K562 (cell line): Measurements from ENCODE around the gene ZC3H6. TPM values are rescaled to one million over a fixed set of nuclear protein-coding genes. Genes with fewer than 3 reads are reported as not detected.

Experiments used
- CEBPB ChIP-seq: fragments of 450-650 bp; IDR thresholded peaks from 2 replicates; pipeline ENCODE4 v1.6.1; 2016; ENCODE audit warnings: missing genetic modification characterization, missing compliant biosample characterization
- MEIS2 ChIP-seq: fragments of 450-650 bp; IDR thresholded peaks from 2 replicates; pipeline ENCODE4 v1.6.1; 2014; ENCODE audit warnings: mild to moderate bottlenecking; ENCODE audit not compliant: partially characterized antibody
- ZNF316 ChIP-seq: fragments of 450-650 bp; IDR thresholded peaks from 2 replicates; pipeline ENCODE4 v1.6.1; 2016
- ZNF561 ChIP-seq: fragments of 450-650 bp; formaldehyde crosslinking; conservative IDR thresholded peaks from 2 replicates; pipeline ENCODE4 v1.4.0; 2020; ENCODE audit warnings: mild to moderate bottlenecking, moderate library complexity
- polyA plus RNA-seq, 8 experiments: library from polyadenylated mRNA; depleted of rRNA in 4 of 8; stranded (reverse) in 5 of 8; unstranded in 3 of 8; fragments of >200 nt; fragmentation: Nextera tagmentation in 2 of 8; fragmentation: Illumina TruSeq in 1 of 8; extraction: Ambion mirVana in 2 of 8; extraction: Trizol in 1 of 8; gene quantifications; 2 replicates each; pipeline versions ENCODE4 v1.2.1 to v1.2.3, GENCODE V29; 2011 to 2014; ENCODE audit warnings: inconsistent platforms in 1 of 8, missing spikeins in 1 of 8
- total RNA-seq, 7 experiments: library from RNA; depleted of rRNA in 6 of 7; stranded (reverse); fragments of >200 nt in 6 of 7; fragmentation: Illumina TruSeq in 2 of 7; extraction: Trizol in 2 of 7; gene quantifications; 2 replicates each; pipeline versions ENCODE4 v1.2.1 to v1.2.3, GENCODE V29; 2011 to 2021; ENCODE audit warnings: low replicate concordance in 1 of 7
- TF ChIP-seq, protein P1 (sequence below): fragments of 450-650 bp; IDR thresholded peaks from 2 replicates; pipeline ENCODE4 v1.6.1; 2016; ENCODE audit warnings: mild to moderate bottlenecking, moderate library complexity

ZC3H6 gene
- total and polyA plus RNA-seq, 9 of the 15 experiments (the other 6 are each of a cell fraction or from before 2014, with no cell fraction given) = 0.45 to 1.9 (median 1.5) TPM

DNA sequence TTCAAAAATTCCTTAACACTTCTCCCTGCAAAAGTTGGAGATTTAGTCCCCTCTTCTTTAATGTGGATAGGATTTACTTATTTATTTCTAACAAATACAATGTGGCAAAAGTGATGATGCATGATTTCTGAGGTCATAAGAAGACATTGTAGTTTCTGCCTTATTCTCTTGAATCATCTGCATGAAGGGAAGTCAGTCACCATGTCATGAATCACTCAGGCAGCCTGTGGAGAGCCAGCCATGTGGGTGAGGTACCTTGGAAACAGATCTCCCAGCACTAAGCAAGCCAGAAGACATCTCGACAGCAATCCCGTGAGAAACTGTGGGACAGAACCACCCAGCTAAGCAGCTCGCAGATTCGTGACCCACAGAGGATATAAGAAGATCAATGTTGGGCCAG, 17.8 kb upstream of the ZC3H6 start (continued):
- TF ChIP-seq ZNF561 (CRISPR knock-in tag) (no peak), ZNF316 (peak; percentile 74), MEIS2 (peak; percentile 48), CEBPB (tag) (no peak)
- TF ChIP-seq, protein P1, sequence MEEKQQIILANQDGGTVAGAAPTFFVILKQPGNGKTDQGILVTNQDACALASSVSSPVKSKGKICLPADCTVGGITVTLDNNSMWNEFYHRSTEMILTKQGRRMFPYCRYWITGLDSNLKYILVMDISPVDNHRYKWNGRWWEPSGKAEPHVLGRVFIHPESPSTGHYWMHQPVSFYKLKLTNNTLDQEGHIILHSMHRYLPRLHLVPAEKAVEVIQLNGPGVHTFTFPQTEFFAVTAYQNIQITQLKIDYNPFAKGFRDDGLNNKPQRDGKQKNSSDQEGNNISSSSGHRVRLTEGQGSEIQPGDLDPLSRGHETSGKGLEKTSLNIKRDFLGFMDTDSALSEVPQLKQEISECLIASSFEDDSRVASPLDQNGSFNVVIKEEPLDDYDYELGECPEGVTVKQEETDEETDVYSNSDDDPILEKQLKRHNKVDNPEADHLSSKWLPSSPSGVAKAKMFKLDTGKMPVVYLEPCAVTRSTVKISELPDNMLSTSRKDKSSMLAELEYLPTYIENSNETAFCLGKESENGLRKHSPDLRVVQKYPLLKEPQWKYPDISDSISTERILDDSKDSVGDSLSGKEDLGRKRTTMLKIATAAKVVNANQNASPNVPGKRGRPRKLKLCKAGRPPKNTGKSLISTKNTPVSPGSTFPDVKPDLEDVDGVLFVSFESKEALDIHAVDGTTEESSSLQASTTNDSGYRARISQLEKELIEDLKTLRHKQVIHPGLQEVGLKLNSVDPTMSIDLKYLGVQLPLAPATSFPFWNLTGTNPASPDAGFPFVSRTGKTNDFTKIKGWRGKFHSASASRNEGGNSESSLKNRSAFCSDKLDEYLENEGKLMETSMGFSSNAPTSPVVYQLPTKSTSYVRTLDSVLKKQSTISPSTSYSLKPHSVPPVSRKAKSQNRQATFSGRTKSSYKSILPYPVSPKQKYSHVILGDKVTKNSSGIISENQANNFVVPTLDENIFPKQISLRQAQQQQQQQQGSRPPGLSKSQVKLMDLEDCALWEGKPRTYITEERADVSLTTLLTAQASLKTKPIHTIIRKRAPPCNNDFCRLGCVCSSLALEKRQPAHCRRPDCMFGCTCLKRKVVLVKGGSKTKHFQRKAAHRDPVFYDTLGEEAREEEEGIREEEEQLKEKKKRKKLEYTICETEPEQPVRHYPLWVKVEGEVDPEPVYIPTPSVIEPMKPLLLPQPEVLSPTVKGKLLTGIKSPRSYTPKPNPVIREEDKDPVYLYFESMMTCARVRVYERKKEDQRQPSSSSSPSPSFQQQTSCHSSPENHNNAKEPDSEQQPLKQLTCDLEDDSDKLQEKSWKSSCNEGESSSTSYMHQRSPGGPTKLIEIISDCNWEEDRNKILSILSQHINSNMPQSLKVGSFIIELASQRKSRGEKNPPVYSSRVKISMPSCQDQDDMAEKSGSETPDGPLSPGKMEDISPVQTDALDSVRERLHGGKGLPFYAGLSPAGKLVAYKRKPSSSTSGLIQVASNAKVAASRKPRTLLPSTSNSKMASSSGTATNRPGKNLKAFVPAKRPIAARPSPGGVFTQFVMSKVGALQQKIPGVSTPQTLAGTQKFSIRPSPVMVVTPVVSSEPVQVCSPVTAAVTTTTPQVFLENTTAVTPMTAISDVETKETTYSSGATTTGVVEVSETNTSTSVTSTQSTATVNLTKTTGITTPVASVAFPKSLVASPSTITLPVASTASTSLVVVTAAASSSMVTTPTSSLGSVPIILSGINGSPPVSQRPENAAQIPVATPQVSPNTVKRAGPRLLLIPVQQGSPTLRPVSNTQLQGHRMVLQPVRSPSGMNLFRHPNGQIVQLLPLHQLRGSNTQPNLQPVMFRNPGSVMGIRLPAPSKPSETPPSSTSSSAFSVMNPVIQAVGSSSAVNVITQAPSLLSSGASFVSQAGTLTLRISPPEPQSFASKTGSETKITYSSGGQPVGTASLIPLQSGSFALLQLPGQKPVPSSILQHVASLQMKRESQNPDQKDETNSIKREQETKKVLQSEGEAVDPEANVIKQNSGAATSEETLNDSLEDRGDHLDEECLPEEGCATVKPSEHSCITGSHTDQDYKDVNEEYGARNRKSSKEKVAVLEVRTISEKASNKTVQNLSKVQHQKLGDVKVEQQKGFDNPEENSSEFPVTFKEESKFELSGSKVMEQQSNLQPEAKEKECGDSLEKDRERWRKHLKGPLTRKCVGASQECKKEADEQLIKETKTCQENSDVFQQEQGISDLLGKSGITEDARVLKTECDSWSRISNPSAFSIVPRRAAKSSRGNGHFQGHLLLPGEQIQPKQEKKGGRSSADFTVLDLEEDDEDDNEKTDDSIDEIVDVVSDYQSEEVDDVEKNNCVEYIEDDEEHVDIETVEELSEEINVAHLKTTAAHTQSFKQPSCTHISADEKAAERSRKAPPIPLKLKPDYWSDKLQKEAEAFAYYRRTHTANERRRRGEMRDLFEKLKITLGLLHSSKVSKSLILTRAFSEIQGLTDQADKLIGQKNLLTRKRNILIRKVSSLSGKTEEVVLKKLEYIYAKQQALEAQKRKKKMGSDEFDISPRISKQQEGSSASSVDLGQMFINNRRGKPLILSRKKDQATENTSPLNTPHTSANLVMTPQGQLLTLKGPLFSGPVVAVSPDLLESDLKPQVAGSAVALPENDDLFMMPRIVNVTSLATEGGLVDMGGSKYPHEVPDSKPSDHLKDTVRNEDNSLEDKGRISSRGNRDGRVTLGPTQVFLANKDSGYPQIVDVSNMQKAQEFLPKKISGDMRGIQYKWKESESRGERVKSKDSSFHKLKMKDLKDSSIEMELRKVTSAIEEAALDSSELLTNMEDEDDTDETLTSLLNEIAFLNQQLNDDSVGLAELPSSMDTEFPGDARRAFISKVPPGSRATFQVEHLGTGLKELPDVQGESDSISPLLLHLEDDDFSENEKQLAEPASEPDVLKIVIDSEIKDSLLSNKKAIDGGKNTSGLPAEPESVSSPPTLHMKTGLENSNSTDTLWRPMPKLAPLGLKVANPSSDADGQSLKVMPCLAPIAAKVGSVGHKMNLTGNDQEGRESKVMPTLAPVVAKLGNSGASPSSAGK = no peak
- TF ChIP-seq, all 486 proteins: peak for 4
